GM23338 (cell line): ENCODE results near the gene TCF20. TPM values are rescaled to one million over a fixed set of nuclear protein-coding genes. Genes with fewer than 3 reads are reported as not detected.

Source experiments
- ATAC-seq: fragments of 200-7000 bp; cut with Tn5 transposase; 3 replicates; pipeline ENCODE4 v1.9.1; 2020
- DNase-seq: peaks from one replicate; pipeline ENCODE4 v3.0.0-alpha.2; 2015; ENCODE audit warnings: low spot score
- H2AFZ ChIP-seq: fragments of 200-600 bp; sonication (generic); 2 replicates; pipeline ENCODE4 v1.8.0; 2016; ENCODE audit warnings: antibody characterized with exemption, mild to moderate bottlenecking, moderate library complexity
- H3F3A ChIP-seq: fragments of 200-600 bp; sonication (generic); replicated peaks from 2 replicates; pipeline ENCODE4 v1.8.0; 2017; ENCODE audit warnings: antibody characterized with exemption, mixed run types, low read depth
- H3K27ac ChIP-seq: fragments of 200-600 bp; sonication (generic); 2 replicates; pipeline ENCODE4 v1.6.1; 2016; ENCODE audit warnings: low read depth
- H3K27me3 ChIP-seq: fragments of 200-600 bp; sonication (generic); 2 replicates; pipeline ENCODE4 v1.8.0; 2016; ENCODE audit warnings: mild to moderate bottlenecking, mixed run types, moderate library complexity; ENCODE audit not compliant: insufficient read depth
- H3K36me3 ChIP-seq: fragments of 200-600 bp; sonication (generic); 2 replicates; pipeline ENCODE4 v1.8.0; 2016; ENCODE audit warnings: mild to moderate bottlenecking; ENCODE audit not compliant: insufficient read depth
- H3K4me1 ChIP-seq: fragments of 200-600 bp; sonication (generic); 2 replicates; pipeline ENCODE4 v1.8.0; 2016; ENCODE audit warnings: mild to moderate bottlenecking, moderate library complexity; ENCODE audit not compliant: insufficient read depth
- H3K4me2 ChIP-seq: fragments of 200-600 bp; sonication (generic); 2 replicates; pipeline ENCODE4 v1.7.1; 2017; ENCODE audit warnings: mixed run types
- H3K4me3 ChIP-seq: fragments of 200-600 bp; sonication (generic); 2 replicates; pipeline ENCODE4 v1.6.1; 2016; ENCODE audit warnings: mixed run types
- H3K79me2 ChIP-seq: fragments of 200-600 bp; sonication (generic); replicated peaks from 2 replicates; pipeline ENCODE4 v1.8.0; 2017; ENCODE audit warnings: mild to moderate bottlenecking; ENCODE audit not compliant: insufficient read depth
- H3K9me2 ChIP-seq: fragments of 200-600 bp; sonication (generic); 2 replicates; pipeline ENCODE4 v1.8.0; 2017; ENCODE audit not compliant: insufficient read depth
- H4K20me1 ChIP-seq: fragments of 200-600 bp; sonication (generic); replicated peaks from 2 replicates; pipeline ENCODE4 v1.8.0; 2017; ENCODE audit warnings: mild to moderate bottlenecking; ENCODE audit not compliant: insufficient read depth
- H3K27ac Mint-ChIP-seq: 2 replicates; pipeline ENCODE4 v1.8.0; 2020; ENCODE audit warnings: inconsistent platforms, mild to moderate bottlenecking, moderate library complexity, mixed read lengths
- H3K27me3 Mint-ChIP-seq: 3 replicates; pipeline ENCODE4 v1.8.0; 2022; ENCODE audit warnings: low read depth, mild to moderate bottlenecking, moderate library complexity, mixed read lengths, inconsistent platforms; ENCODE audit not compliant: insufficient read depth, poor library complexity
- H3K36me3 Mint-ChIP-seq: 3 replicates; pipeline ENCODE4 v1.8.0; 2021; ENCODE audit warnings: low read depth, mild to moderate bottlenecking, inconsistent platforms, moderate library complexity, mixed read lengths
- H3K4me1 Mint-ChIP-seq: 3 replicates; pipeline ENCODE4 v1.8.0; 2020; ENCODE audit warnings: mild to moderate bottlenecking, inconsistent platforms, mixed read lengths
- H3K4me3 Mint-ChIP-seq: 3 replicates; pipeline ENCODE4 v1.8.0; 2021; ENCODE audit warnings: moderate library complexity, mild to moderate bottlenecking, inconsistent platforms, mixed read lengths
- H3K9me3 Mint-ChIP-seq: 3 replicates; pipeline ENCODE4 v1.8.0; 2020; ENCODE audit warnings: moderate library complexity, mild to moderate bottlenecking, inconsistent platforms, mixed read lengths
- CREB1 ChIP-seq: fragments of 250-450 bp; sonication (Bioruptor Pico); IDR thresholded peaks from 2 replicates; pipeline ENCODE4 v1.5.0; 2020; ENCODE audit warnings: low read depth, mild to moderate bottlenecking, moderate library complexity
- EZH2 ChIP-seq: fragments of 200-600 bp; sonication (generic); IDR thresholded peaks from one replicate; pipeline ENCODE4 v1.8.0; 2017; ENCODE audit warnings: antibody characterized with exemption, mild to moderate bottlenecking, low read depth; ENCODE audit not compliant: unreplicated experiment
- EZH2phosphoT487 ChIP-seq: fragments of 200-600 bp; sonication (generic); IDR thresholded peaks from one replicate; pipeline ENCODE4 v1.8.1; 2018; ENCODE audit warnings: antibody characterized with exemption; ENCODE audit not compliant: unreplicated experiment
- JUNB ChIP-seq: IDR thresholded peaks from one replicate; pipeline ENCODE4 v1.6.1; 2016; ENCODE audit warnings: antibody characterized with exemption; ENCODE audit not compliant: unreplicated experiment
- NANOG ChIP-seq: IDR thresholded peaks from 2 replicates; pipeline ENCODE4 v1.6.1; 2016; ENCODE audit warnings: antibody characterized with exemption, borderline replicate concordance
- POLR2AphosphoS5 ChIP-seq: IDR thresholded peaks from 2 replicates; pipeline ENCODE4 v1.6.1; 2016; ENCODE audit warnings: antibody characterized with exemption, low read depth
- STAT1 ChIP-seq: IDR thresholded peaks from one replicate; pipeline ENCODE4 v1.6.1; 2016; ENCODE audit warnings: antibody characterized with exemption; ENCODE audit not compliant: unreplicated experiment
- ZNF114 ChIP-seq: fragments of 250-450 bp; sonication (Bioruptor Pico); IDR thresholded peaks from 2 replicates; pipeline ENCODE4 v1.5.0; 2020; ENCODE audit warnings: mild to moderate bottlenecking, moderate library complexity
- ZNF331 ChIP-seq: fragments of 250-450 bp; sonication (Bioruptor Pico); IDR thresholded peaks from 2 replicates; pipeline ENCODE4 v1.5.0; 2020; ENCODE audit warnings: low read depth, mild to moderate bottlenecking, moderate library complexity
- polyA plus RNA-seq: library from polyadenylated mRNA; unstranded; fragments of >200 nt; fragmentation: Nextera tagmentation; extraction: Ambion mirVana; gene quantifications from 2 replicates; pipeline ENCODE4 v1.2.1, GENCODE V29; 2016
- total RNA-seq: library from RNA; depleted of rRNA; stranded (reverse); fragments of >200 nt; shearing (Covaris generic); gene quantifications from 2 replicates; pipeline ENCODE4 v1.2.3, GENCODE V29; 2014
- TF ChIP-seq, protein P1 (sequence below): fragments of 250-450 bp; sonication (Bioruptor Pico); IDR thresholded peaks from 2 replicates; pipeline ENCODE4 v1.5.0; 2020; ENCODE audit warnings: mild to moderate bottlenecking, moderate library complexity
- TF ChIP-seq, protein P2 (sequence below): IDR thresholded peaks from one replicate; pipeline ENCODE4 v1.6.1; 2018; ENCODE audit warnings: antibody characterized with exemption; ENCODE audit not compliant: unreplicated experiment
- TF ChIP-seq, protein P3 (sequence below), 2 experiments: fragments of 200-600 bp in 1 of 2; sonication (generic) in 1 of 2; conservative IDR thresholded peaks; 2 replicates each; pipeline versions ENCODE4 v1.5.1 to v1.6.1; 2016 to 2017; ENCODE audit warnings: antibody characterized with exemption in 2 of 2, low read depth in 2 of 2, mild to moderate bottlenecking in 2 of 2, moderate library complexity in 1 of 2
- TF ChIP-seq, protein P4 (sequence below): IDR thresholded peaks from 2 replicates; pipeline ENCODE4 v1.6.1; 2016; ENCODE audit warnings: antibody characterized with exemption

TCF20 gene
- total and polyA plus RNA-seq, 2 experiments from 2014 or later: 6.4 to 68.7 TPM

DNA sequence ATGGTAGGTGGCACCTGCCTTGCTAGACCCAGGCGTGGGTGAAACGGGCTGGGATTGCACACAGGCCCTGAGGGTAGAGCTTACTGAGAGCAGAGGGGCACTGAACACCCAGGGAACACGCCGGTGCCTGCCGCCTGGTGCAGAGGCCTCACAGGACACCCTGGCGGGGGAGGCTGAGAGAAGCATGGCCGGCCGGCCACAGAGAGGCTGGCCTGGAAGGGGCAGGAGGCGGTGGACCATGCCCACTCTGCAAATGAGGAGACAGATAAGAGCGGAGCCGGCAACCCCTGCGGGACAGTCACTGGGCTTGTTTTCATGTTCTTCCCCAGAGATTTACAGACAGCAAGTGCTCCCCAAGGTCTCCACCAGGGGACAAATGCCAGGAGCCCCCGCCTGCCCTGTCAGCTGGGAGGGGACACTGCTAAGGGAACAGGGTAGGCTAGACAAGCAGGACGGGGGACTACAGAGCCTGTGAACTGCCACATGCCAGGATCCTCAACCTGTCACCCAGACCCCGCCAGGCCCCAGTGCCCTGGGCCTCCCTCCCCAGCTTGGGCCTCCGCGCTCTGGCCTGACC is 38.5 kb upstream of the TCF20 start:
- peaks cover 37% of the 10 kb centered on the region for H3K4me1 Mint-ChIP-seq
- Histone ChIP-seq H4K20me1 (no peaks in the 10 kb centered on the region; the same call in 1 of the 2 replicates), H3K27ac (no peak overlapping the region), H3K4me1 (peaks cover 10% of the 10 kb centered on the region), H3K9me2 (no peaks in the 10 kb centered on the region), H2AFZ (no peak overlapping the region), H3K79me2 (no peaks in the 10 kb centered on the region), H3F3A (no peaks in the 10 kb centered on the region), H3K36me3 (no peaks in the 10 kb centered on the region), H3K27me3 (peaks cover 12% of the 10 kb centered on the region; the same call in 1 of the 2 replicates), H3K4me2 (no peak overlapping the region), H3K4me3 (no peak overlapping the region)
- H3K9me3 Mint-ChIP-seq: no peaks in the 10 kb centered on the region
- no peak overlapping the region for H3K4me3 Mint-ChIP-seq
- TF ChIP-seq JUNB (no peak), NANOG (no peak), POLR2AphosphoS5 (no peak), STAT1 (no peak), ZNF331 (CRISPR knock-in tag) (no peak), EZH2phosphoT487 (no peak), CREB1 (no peak), ZNF114 (no peak), EZH2 (no peak)
- TF ChIP-seq, protein P1, sequence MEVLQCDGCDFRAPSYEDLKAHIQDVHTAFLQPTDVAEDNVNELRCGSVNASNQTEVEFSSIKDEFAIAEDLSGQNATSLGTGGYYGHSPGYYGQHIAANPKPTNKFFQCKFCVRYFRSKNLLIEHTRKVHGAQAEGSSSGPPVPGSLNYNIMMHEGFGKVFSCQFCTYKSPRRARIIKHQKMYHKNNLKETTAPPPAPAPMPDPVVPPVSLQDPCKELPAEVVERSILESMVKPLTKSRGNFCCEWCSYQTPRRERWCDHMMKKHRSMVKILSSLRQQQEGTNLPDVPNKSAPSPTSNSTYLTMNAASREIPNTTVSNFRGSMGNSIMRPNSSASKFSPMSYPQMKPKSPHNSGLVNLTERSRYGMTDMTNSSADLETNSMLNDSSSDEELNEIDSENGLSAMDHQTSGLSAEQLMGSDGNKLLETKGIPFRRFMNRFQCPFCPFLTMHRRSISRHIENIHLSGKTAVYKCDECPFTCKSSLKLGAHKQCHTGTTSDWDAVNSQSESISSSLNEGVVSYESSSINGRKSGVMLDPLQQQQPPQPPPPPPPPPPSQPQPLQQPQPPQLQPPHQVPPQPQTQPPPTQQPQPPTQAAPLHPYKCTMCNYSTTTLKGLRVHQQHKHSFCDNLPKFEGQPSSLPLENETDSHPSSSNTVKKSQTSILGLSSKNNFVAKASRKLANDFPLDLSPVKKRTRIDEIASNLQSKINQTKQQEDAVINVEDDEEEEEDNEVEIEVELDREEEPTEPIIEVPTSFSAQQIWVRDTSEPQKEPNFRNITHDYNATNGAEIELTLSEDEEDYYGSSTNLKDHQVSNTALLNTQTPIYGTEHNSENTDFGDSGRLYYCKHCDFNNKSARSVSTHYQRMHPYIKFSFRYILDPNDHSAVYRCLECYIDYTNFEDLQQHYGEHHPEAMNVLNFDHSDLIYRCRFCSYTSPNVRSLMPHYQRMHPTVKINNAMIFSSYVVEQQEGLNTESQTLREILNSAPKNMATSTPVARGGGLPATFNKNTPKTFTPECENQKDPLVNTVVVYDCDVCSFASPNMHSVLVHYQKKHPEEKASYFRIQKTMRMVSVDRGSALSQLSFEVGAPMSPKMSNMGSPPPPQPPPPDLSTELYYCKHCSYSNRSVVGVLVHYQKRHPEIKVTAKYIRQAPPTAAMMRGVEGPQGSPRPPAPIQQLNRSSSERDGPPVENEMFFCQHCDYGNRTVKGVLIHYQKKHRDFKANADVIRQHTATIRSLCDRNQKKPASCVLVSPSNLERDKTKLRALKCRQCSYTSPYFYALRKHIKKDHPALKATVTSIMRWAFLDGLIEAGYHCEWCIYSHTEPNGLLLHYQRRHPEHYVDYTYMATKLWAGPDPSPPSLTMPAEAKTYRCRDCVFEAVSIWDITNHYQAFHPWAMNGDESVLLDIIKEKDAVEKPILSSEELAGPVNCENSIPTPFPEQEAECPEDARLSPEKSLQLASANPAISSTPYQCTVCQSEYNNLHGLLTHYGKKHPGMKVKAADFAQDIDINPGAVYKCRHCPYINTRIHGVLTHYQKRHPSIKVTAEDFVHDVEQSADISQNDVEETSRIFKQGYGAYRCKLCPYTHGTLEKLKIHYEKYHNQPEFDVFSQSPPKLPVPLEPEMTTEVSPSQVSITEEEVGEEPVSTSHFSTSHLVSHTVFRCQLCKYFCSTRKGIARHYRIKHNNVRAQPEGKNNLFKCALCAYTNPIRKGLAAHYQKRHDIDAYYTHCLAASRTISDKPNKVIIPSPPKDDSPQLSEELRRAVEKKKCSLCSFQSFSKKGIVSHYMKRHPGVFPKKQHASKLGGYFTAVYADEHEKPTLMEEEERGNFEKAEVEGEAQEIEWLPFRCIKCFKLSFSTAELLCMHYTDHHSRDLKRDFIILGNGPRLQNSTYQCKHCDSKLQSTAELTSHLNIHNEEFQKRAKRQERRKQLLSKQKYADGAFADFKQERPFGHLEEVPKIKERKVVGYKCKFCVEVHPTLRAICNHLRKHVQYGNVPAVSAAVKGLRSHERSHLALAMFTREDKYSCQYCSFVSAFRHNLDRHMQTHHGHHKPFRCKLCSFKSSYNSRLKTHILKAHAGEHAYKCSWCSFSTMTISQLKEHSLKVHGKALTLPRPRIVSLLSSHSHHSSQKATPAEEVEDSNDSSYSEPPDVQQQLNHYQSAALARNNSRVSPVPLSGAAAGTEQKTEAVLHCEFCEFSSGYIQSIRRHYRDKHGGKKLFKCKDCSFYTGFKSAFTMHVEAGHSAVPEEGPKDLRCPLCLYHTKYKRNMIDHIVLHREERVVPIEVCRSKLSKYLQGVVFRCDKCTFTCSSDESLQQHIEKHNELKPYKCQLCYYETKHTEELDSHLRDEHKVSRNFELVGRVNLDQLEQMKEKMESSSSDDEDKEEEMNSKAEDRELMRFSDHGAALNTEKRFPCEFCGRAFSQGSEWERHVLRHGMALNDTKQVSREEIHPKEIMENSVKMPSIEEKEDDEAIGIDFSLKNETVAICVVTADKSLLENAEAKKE (CRISPR knock-in tag): no peak
- TF ChIP-seq, protein P2, sequence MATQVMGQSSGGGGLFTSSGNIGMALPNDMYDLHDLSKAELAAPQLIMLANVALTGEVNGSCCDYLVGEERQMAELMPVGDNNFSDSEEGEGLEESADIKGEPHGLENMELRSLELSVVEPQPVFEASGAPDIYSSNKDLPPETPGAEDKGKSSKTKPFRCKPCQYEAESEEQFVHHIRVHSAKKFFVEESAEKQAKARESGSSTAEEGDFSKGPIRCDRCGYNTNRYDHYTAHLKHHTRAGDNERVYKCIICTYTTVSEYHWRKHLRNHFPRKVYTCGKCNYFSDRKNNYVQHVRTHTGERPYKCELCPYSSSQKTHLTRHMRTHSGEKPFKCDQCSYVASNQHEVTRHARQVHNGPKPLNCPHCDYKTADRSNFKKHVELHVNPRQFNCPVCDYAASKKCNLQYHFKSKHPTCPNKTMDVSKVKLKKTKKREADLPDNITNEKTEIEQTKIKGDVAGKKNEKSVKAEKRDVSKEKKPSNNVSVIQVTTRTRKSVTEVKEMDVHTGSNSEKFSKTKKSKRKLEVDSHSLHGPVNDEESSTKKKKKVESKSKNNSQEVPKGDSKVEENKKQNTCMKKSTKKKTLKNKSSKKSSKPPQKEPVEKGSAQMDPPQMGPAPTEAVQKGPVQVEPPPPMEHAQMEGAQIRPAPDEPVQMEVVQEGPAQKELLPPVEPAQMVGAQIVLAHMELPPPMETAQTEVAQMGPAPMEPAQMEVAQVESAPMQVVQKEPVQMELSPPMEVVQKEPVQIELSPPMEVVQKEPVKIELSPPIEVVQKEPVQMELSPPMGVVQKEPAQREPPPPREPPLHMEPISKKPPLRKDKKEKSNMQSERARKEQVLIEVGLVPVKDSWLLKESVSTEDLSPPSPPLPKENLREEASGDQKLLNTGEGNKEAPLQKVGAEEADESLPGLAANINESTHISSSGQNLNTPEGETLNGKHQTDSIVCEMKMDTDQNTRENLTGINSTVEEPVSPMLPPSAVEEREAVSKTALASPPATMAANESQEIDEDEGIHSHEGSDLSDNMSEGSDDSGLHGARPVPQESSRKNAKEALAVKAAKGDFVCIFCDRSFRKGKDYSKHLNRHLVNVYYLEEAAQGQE: no peak
- TF ChIP-seq, protein P3, sequence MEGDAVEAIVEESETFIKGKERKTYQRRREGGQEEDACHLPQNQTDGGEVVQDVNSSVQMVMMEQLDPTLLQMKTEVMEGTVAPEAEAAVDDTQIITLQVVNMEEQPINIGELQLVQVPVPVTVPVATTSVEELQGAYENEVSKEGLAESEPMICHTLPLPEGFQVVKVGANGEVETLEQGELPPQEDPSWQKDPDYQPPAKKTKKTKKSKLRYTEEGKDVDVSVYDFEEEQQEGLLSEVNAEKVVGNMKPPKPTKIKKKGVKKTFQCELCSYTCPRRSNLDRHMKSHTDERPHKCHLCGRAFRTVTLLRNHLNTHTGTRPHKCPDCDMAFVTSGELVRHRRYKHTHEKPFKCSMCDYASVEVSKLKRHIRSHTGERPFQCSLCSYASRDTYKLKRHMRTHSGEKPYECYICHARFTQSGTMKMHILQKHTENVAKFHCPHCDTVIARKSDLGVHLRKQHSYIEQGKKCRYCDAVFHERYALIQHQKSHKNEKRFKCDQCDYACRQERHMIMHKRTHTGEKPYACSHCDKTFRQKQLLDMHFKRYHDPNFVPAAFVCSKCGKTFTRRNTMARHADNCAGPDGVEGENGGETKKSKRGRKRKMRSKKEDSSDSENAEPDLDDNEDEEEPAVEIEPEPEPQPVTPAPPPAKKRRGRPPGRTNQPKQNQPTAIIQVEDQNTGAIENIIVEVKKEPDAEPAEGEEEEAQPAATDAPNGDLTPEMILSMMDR (conservative IDR thresholded peaks at IDR 0.05; ENCODE audit: low read depth in 2 of 2): no peak
- TF ChIP-seq, protein P4, sequence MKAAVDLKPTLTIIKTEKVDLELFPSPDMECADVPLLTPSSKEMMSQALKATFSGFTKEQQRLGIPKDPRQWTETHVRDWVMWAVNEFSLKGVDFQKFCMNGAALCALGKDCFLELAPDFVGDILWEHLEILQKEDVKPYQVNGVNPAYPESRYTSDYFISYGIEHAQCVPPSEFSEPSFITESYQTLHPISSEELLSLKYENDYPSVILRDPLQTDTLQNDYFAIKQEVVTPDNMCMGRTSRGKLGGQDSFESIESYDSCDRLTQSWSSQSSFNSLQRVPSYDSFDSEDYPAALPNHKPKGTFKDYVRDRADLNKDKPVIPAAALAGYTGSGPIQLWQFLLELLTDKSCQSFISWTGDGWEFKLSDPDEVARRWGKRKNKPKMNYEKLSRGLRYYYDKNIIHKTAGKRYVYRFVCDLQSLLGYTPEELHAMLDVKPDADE: no peak
- H3K36me3 Mint-ChIP-seq: no peaks in the 10 kb centered on the region
- ATAC-seq (no peak), DNase-seq (no peak)
- peaks cover 14% of the 10 kb centered on the region for H3K27me3 Mint-ChIP-seq
- no peak overlapping the region for H3K27ac Mint-ChIP-seq
